H1 (cell line): Measurements from ENCODE around the gene ZDHHC11. TPM values are rescaled to one million over a fixed set of nuclear protein-coding genes. Genes with fewer than 3 reads are reported as not detected.

Experiments
- BCL11A ChIP-seq, 2 experiments: IDR thresholded peaks; one replicate each; pipeline ENCODE4 v1.6.1; 2011; ENCODE audit warnings: low read depth in 2 of 2, low read length in 2 of 2, mild to moderate bottlenecking in 2 of 2
- KDM5A ChIP-seq: fragments of 200-600 bp; IDR thresholded peaks from 2 replicates; pipeline ENCODE4 v1.7.1; 2012; ENCODE audit warnings: mild to moderate bottlenecking, low read length, inconsistent platforms, mixed read lengths
- POU5F1 ChIP-seq: IDR thresholded peaks from 2 replicates; pipeline ENCODE4 v1.6.1; 2011; ENCODE audit warnings: low read depth, mild to moderate bottlenecking, low read length, moderate library complexity
- TEAD4 ChIP-seq: IDR thresholded peaks from 2 replicates; pipeline ENCODE4 v1.6.1; 2012; ENCODE audit warnings: low read depth, low read length, inconsistent platforms, mixed read lengths
- polyA plus RNA-seq, 7 experiments: library from polyadenylated mRNA; depleted of rRNA in 3 of 7; stranded (reverse) in 5 of 7; unstranded in 2 of 7; fragments of >200 nt in 5 of 7; fragments of 200-250 nt in 2 of 7; gene quantifications; 1 replicate in 5 of 7; 2 replicates in 1 of 7; 4 replicates in 1 of 7; pipeline versions ENCODE4 v1.2.1 to v1.2.3, GENCODE V29; 2011 to 2013; ENCODE audit warnings: missing spikeins in 2 of 7, mixed read lengths in 2 of 7
- total RNA-seq: library from RNA; stranded (reverse); fragmentation: NEBNext Ultra II Directional; extraction: Animal tissue kit (Norgen Biotek cat#: 25700); gene quantifications from 2 replicates; pipeline ENCODE4 v1.2.1, GENCODE V29; 2021
- TF ChIP-seq, protein P1 (sequence below): IDR thresholded peaks from 2 replicates; pipeline ENCODE4 v1.6.1; 2011; ENCODE audit warnings: low read length, improper control_type of control experiment

The ZDHHC11 gene
- total and polyA plus RNA-seq, 2 of the 8 experiments (the other 6 are each of a cell fraction or from before 2014, with no cell fraction given) = 4.7 to 16.6 TPM

DNA sequence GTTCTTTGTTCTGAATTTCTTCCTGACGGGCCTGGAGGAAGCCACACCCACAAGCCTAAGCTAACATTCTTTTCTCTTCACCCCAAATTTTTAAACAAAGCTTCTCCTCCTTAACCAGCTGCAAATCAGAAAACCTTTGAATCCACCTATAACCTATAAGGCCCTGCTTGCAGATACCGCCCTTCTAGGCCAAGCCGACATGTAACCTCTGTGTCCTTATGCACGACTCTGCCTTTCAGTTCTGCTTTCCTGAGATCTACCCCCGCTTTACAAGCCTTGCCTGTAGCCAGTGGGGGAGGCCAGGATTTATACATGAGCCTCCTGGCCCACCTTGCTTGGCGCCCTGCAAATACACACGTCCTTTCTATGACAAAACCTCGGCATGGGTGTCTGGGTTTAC, 22.5 kb upstream of the ZDHHC11 start (continued):
- TF ChIP-seq, protein P1, sequence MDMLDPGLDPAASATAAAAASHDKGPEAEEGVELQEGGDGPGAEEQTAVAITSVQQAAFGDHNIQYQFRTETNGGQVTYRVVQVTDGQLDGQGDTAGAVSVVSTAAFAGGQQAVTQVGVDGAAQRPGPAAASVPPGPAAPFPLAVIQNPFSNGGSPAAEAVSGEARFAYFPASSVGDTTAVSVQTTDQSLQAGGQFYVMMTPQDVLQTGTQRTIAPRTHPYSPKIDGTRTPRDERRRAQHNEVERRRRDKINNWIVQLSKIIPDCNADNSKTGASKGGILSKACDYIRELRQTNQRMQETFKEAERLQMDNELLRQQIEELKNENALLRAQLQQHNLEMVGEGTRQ = no peak
- TF ChIP-seq KDM5A (no peak), BCL11A (IDR thresholded peaks at IDR 0.05; ENCODE audit: low read depth in 2 of 2, low read length in 2 of 2) (no peak), TEAD4 (no peak), POU5F1 (no peak)
